H1 (cell line): ENCODE data around the gene B3GLCT. TPM values are rescaled to one million over a fixed set of nuclear protein-coding genes. Genes with fewer than 3 reads are reported as not detected.

Experiments
- CTCF ChIA-PET: fragments of 300-600 bp; sonication (Branson Sonifier 250); formaldehyde crosslinking; loops from one replicate; lab custom pipeline; 2021; ENCODE audit not compliant: partially characterized antibody; lab: Charles Lee
- POLR2A ChIA-PET: fragments of 300-600 bp; sonication (Branson Sonifier 250); formaldehyde crosslinking; loops from one replicate; lab custom pipeline; 2021; ENCODE audit warnings: inconsistent platforms; ENCODE audit not compliant: partially characterized antibody; lab: Charles Lee
- DNase-seq, 2 experiments: peaks; one replicate each; pipeline versions ENCODE4 v3.0.0 to v3.0.0-alpha.2; 2010 to 2022; ENCODE audit warnings: low spot score in 2 of 2, low read depth in 1 of 2, mixed read lengths in 1 of 2
- FAIRE-seq: peaks from 2 replicates; lab custom pipeline; 2011; peaks lifted over from hg19 to GRCh38; lab: Jason Lieb, UNC
- H2AFZ ChIP-seq: 2 replicates; pipeline ENCODE4 v1.8.1; 2012; ENCODE audit warnings: low read length, inconsistent platforms
- H2AK5ac ChIP-seq: 2 replicates; pipeline ENCODE4 v1.6.1; 2013; ENCODE audit warnings: low read depth, low read length
- H2BK120ac ChIP-seq: replicated peaks from 2 replicates; pipeline ENCODE3; 2013; ENCODE audit warnings: low read depth, low read length, inconsistent platforms
- H2BK12ac ChIP-seq: 2 replicates; pipeline ENCODE4 v1.6.1; 2013; ENCODE audit warnings: low read depth, low read length
- H2BK15ac ChIP-seq: 2 replicates; pipeline ENCODE4 v1.6.1; 2013; ENCODE audit warnings: low read length
- H2BK20ac ChIP-seq: 2 replicates; pipeline ENCODE4 v1.6.1; 2013; ENCODE audit warnings: low read length
- H2BK5ac ChIP-seq: 2 replicates; pipeline ENCODE4 v1.6.1; 2013; ENCODE audit warnings: low read depth, low read length
- H3K14ac ChIP-seq: 2 replicates; pipeline ENCODE4 v1.6.1; 2013; ENCODE audit warnings: inconsistent platforms; ENCODE audit not compliant: insufficient read length
- H3K18ac ChIP-seq: 2 replicates; pipeline ENCODE4 v1.6.1; 2013; ENCODE audit warnings: low read length; ENCODE audit errors: extremely low read depth
- H3K23ac ChIP-seq: 2 replicates; pipeline ENCODE4 v1.6.1; 2013; ENCODE audit warnings: inconsistent platforms; ENCODE audit not compliant: insufficient read length
- H3K23me2 ChIP-seq: 2 replicates; pipeline ENCODE4 v1.6.1; 2013; ENCODE audit warnings: low read depth, low read length
- H3K27ac ChIP-seq: 2 replicates; pipeline ENCODE4 v1.6.1; 2011; ENCODE audit warnings: low read depth, low read length, inconsistent platforms
- H3K27me3 ChIP-seq, 4 experiments: replicated peaks in 1 of 4; 1 replicate in 1 of 4; 2 replicates in 3 of 4; pipeline versions ENCODE4 v1.6.1 to v1.8.1; 2011 to 2013; ENCODE audit warnings: low read length in 3 of 4, mild to moderate bottlenecking in 3 of 4, inconsistent platforms in 2 of 4, mixed read lengths in 2 of 4, moderate library complexity in 1 of 4; ENCODE audit not compliant: control insufficient read depth in 3 of 4, insufficient read depth in 3 of 4; ENCODE audit errors: extremely low read depth in 1 of 4
- H3K36me3 ChIP-seq, 4 experiments: 2 replicates each; pipeline versions ENCODE4 v1.6.1 to v1.8.1; 2011 to 2013; ENCODE audit warnings: mild to moderate bottlenecking in 4 of 4, low read length in 3 of 4, moderate library complexity in 2 of 4, control low read depth in 1 of 4, inconsistent platforms in 1 of 4; ENCODE audit not compliant: insufficient read depth in 4 of 4, control insufficient read depth in 2 of 4
- H3K4ac ChIP-seq: replicated peaks from 2 replicates; pipeline ENCODE3; 2013; ENCODE audit warnings: low read length, low read depth, mixed read lengths, inconsistent platforms; ENCODE audit not compliant: insufficient read length
- H3K4me1 ChIP-seq, 4 experiments: replicated peaks in 1 of 4; 1 replicate in 1 of 4; 2 replicates in 3 of 4; pipeline versions ENCODE4 v1.6.1 to v1.8.1; 2011 to 2013; ENCODE audit warnings: low read length in 3 of 4, inconsistent platforms in 2 of 4, mixed read lengths in 1 of 4; ENCODE audit not compliant: insufficient read depth in 4 of 4, control insufficient read depth in 3 of 4
- H3K4me2 ChIP-seq, 2 experiments: 2 replicates each; pipeline versions ENCODE4 v1.6.1 to v1.8.1; 2011 to 2013; ENCODE audit warnings: low read depth in 2 of 2, low read length in 2 of 2, control low read depth in 1 of 2, inconsistent platforms in 1 of 2, mild to moderate bottlenecking in 1 of 2; ENCODE audit not compliant: insufficient read depth in 1 of 2
- H3K4me3 ChIP-seq, 4 experiments: fragments of 200-600, 300-600 bp in 1 of 4; sonication (generic), shearing (Covaris generic), sonication (Bioruptor Twin) in 1 of 4; 2 replicates each; pipeline versions ENCODE4 v1.5.1 to v1.8.1; 2011 to 2016; ENCODE audit warnings: low read length in 4 of 4, low read depth in 3 of 4, control low read depth in 2 of 4, inconsistent platforms in 2 of 4, mild to moderate bottlenecking in 2 of 4, mixed read lengths in 1 of 4, moderate library complexity in 1 of 4; ENCODE audit not compliant: insufficient read depth in 2 of 4; ENCODE audit errors: extremely low read depth in 1 of 4
- H3K56ac ChIP-seq: replicated peaks from 2 replicates; pipeline ENCODE3; 2013; ENCODE audit warnings: low read depth, mild to moderate bottlenecking, mixed read lengths, low read length, inconsistent platforms; ENCODE audit not compliant: insufficient read length
- H3K79me1 ChIP-seq: 2 replicates; pipeline ENCODE4 v1.6.1; 2013; ENCODE audit warnings: low read depth, low read length, control low read depth
- H3K79me2 ChIP-seq, 2 experiments: 2 replicates each; pipeline versions ENCODE4 v1.6.1 to v1.8.1; 2012 to 2013; ENCODE audit warnings: low read length in 2 of 2, mild to moderate bottlenecking in 2 of 2, inconsistent platforms in 1 of 2; ENCODE audit not compliant: insufficient read depth in 2 of 2, control insufficient read depth in 1 of 2
- H3K9ac ChIP-seq, 4 experiments: replicated peaks in 1 of 4; 1 replicate in 1 of 4; 2 replicates in 3 of 4; pipeline versions ENCODE4 v1.6.1 to v1.8.1; 2011 to 2013; ENCODE audit warnings: low read depth in 3 of 4, low read length in 3 of 4, control low read depth in 2 of 4, mild to moderate bottlenecking in 2 of 4, moderate library complexity in 2 of 4, inconsistent platforms in 1 of 4; ENCODE audit errors: extremely low read depth in 1 of 4
- H3K9me3 ChIP-seq, 2 experiments: 2 replicates each; pipeline versions ENCODE4 v1.6.1 to v1.8.1; 2012 to 2013; ENCODE audit warnings: mild to moderate bottlenecking in 2 of 2, moderate library complexity in 2 of 2, control low read depth in 1 of 2, inconsistent platforms in 1 of 2, low read depth in 1 of 2, low read length in 1 of 2, mixed read lengths in 1 of 2; ENCODE audit not compliant: insufficient read depth in 2 of 2
- H4K20me1 ChIP-seq, 2 experiments: replicated peaks in 1 of 2; 2 replicates each; pipeline versions ENCODE3 to v1.8.1; 2011 to 2013; ENCODE audit warnings: inconsistent platforms in 2 of 2, low read length in 2 of 2, mild to moderate bottlenecking in 1 of 2; ENCODE audit not compliant: insufficient read depth in 2 of 2, control insufficient read depth in 1 of 2
- H4K5ac ChIP-seq: 2 replicates; pipeline ENCODE4 v1.6.1; 2013; ENCODE audit warnings: low read length, low read depth, mixed read lengths, inconsistent platforms; ENCODE audit not compliant: insufficient read length
- H4K8ac ChIP-seq: 2 replicates; pipeline ENCODE4 v1.8.0; 2013; ENCODE audit warnings: mild to moderate bottlenecking, moderate library complexity, low read length, inconsistent platforms; ENCODE audit not compliant: insufficient read depth; ENCODE audit errors: extremely low read depth
- H4K91ac ChIP-seq: replicated peaks from 2 replicates; pipeline ENCODE3; 2013; ENCODE audit warnings: low read length, mixed read lengths, inconsistent platforms; ENCODE audit not compliant: insufficient read length
- CHD1 ChIP-seq: IDR thresholded peaks from 2 replicates; pipeline ENCODE4 v1.6.1; 2012; ENCODE audit warnings: low read depth, low read length, improper control_type of control experiment
- EGR1 ChIP-seq: IDR thresholded peaks from 2 replicates; pipeline ENCODE4 v1.6.1; 2011; ENCODE audit warnings: low read depth, low read length, borderline replicate concordance
- HDAC6 ChIP-seq: IDR thresholded peaks from one replicate; pipeline ENCODE4 v1.7.1; 2012; ENCODE audit warnings: low read depth, mild to moderate bottlenecking, inconsistent platforms, low read length, moderate library complexity
- JUND ChIP-seq: IDR thresholded peaks from 2 replicates; pipeline ENCODE4 v1.6.1; 2011; ENCODE audit warnings: mild to moderate bottlenecking, improper control_type of control experiment, low read length
- RFX5 ChIP-seq: IDR thresholded peaks from 2 replicates; pipeline ENCODE4 v1.6.1; 2011; ENCODE audit warnings: low read depth, low read length, improper control_type of control experiment, borderline replicate concordance
- SP1 ChIP-seq: IDR thresholded peaks from 2 replicates; pipeline ENCODE4 v1.6.1; 2011; ENCODE audit warnings: low read depth, low read length
- SRF ChIP-seq: IDR thresholded peaks from 2 replicates; pipeline ENCODE4 v1.6.1; 2011; ENCODE audit warnings: mild to moderate bottlenecking, low read depth, low read length, moderate library complexity
- USF2 ChIP-seq: IDR thresholded peaks from 2 replicates; pipeline ENCODE4 v1.6.1; 2011; ENCODE audit warnings: low read length, improper control_type of control experiment
- WGBS, 2 experiments: shearing (Covaris generic) in 1 of 2; methylation state at CpG; one replicate each; pipeline versions ENCODE4 v1.1.6 to v1.1.7; 2013 to 2015; ENCODE audit warnings: low lambda C conversion rate in 2 of 2, mixed read lengths in 2 of 2, inconsistent platforms in 1 of 2, low coverage in 1 of 2, missing lambda C conversion rate in 1 of 2; ENCODE audit not compliant: insufficient replicate concordance in 2 of 2, insufficient coverage in 1 of 2, insufficient read length in 1 of 2; ENCODE audit errors: extremely low coverage in 1 of 2, missing lambda C conversion rate in 1 of 2; 5-methylcytosine and 5-hydroxymethylcytosine counted together
- polyA plus RNA-seq, 7 experiments: library from polyadenylated mRNA; depleted of rRNA in 3 of 7; stranded (reverse) in 5 of 7; unstranded in 2 of 7; fragments of >200 nt in 5 of 7; fragments of 200-250 nt in 2 of 7; gene quantifications; 1 replicate in 5 of 7; 2 replicates in 1 of 7; 4 replicates in 1 of 7; pipeline versions ENCODE4 v1.2.1 to v1.2.3, GENCODE V29; 2011 to 2013; ENCODE audit warnings: missing spikeins in 2 of 7, mixed read lengths in 2 of 7
- total RNA-seq: library from RNA; stranded (reverse); fragmentation: NEBNext Ultra II Directional; extraction: Animal tissue kit (Norgen Biotek cat#: 25700); gene quantifications from 2 replicates; pipeline ENCODE4 v1.2.1, GENCODE V29; 2021

The B3GLCT gene
- total and polyA plus RNA-seq, 2 of the 8 experiments (the other 6 are each of a cell fraction or from before 2014, with no cell fraction given) = 1.5 to 4.1 TPM

- Histone ChIP-seq H3K56ac (no peak overlapping the region), H2AFZ (no peak overlapping the region), H4K8ac (no peak overlapping the region), H3K4me2 (no peak overlapping the region), H3K18ac (peak overlapping the region; percentile 9; the same call in 1 of the 2 replicates), H3K36me3 (no peaks in the 10 kb centered on the region)
- TF ChIP-seq HDAC6 (no peak), EGR1 (no peak), SRF (no peak), RFX5 (no peak), CHD1 (no peak), JUND (no peak), USF2 (no peak), SP1 (no peak)
- TF ChIP-seq, all 59 proteins: peak for 0
- H3K27me3 ChIP-seq = no peaks in the 10 kb centered on the region
- no peak overlapping the region for H4K5ac ChIP-seq
- ChIA-PET CTCF (interaction anchor here (0.6 kb wide), 1 partner anchor 48 kb away, joined by 3 read pairs; no protein-coding TSS in a partner anchor), POLR2A (no interaction called here)
- H3K4me1 ChIP-seq = no peaks in the 10 kb centered on the region; a peak in 1 of 7 replicates
- H2BK120ac ChIP-seq = no peak overlapping the region
- no peak overlapping the region for H2BK15ac ChIP-seq
- no peak overlapping the region for H3K27ac ChIP-seq
- H2AK5ac ChIP-seq = no peak overlapping the region
- H3K4me3 ChIP-seq = no peak overlapping the region
- H4K91ac ChIP-seq = no peak overlapping the region
- no peaks in the 10 kb centered on the region; the same call in 1 of the 2 replicates for H3K23me2 ChIP-seq
- H3K23ac ChIP-seq = no peak overlapping the region
- H2BK20ac ChIP-seq = no peak overlapping the region
- FAIRE-seq (no peak), DNase-seq (no peak)
- H3K79me1 ChIP-seq = no peaks in the 10 kb centered on the region
- H3K14ac ChIP-seq = no peak overlapping the region
- no peaks in the 10 kb centered on the region for H4K20me1 ChIP-seq
- H3K9ac ChIP-seq = no peak overlapping the region
- H3K4ac ChIP-seq = no peak overlapping the region
- peaks cover 0 to 2% of the 10 kb centered on the region in 2 experiments; a peak in 1 of 4 replicates for H3K9me3 ChIP-seq
- no peaks in the 10 kb centered on the region for H3K79me2 ChIP-seq
- 89% methylated on average over 4 of the region's 4 CpGs; no CpG with 5 or more reads in 1 of the 2 experiments for WGBS, 2 experiments
- H2BK12ac ChIP-seq = no peak overlapping the region
- no peak overlapping the region for H2BK5ac ChIP-seq
Measured at GRCh38 chr13:31331068-31331467, 131.3 kb downstream of the B3GLCT start.
